ENCODE data around the gene ABHD18.

DNA sequence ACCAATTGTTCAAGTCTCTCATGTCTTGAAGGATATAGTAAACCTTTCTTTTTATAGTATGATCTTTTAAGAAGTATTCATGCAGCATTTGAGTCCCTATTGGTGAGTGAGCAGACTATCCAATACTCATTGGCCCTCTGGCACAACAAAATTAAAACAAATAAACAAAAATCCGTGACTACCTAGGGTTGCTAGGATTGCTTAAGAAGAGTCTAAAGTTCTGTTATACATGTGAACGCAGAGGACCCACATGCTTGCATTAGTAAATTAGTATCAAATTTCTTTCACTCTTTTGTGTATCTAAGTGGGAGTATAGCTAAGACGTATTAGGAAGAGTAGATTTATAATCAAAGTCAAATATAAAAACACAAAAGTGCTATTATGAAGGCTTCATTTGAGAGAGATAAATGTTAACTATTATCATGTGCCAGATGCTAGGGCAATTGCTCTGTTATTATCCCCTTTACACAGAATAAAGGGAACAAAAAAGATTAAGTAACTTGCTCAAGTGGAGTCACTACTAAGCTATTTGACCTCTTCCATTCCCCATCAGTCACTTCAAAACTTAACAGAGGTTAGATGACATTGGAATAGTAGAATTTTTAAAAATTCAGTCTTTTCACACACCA is 66.7 kb downstream of the ABHD18 start:
- TF ChIP-seq CTCF (IDR thresholded peaks at IDR 0.05 in 8 of 11, conservative IDR thresholded peaks at IDR 0.05 in 3 of 11) (no peak), POLR2AphosphoS5 (IDR thresholded peaks at IDR 0.05) (no peak)

All from spleen (tissue), 7 donors.